Fibroblast of the aortic adventitia (primary cell): ENCODE measurements around the gene TMEM82. TPM values are rescaled to one million over a fixed set of nuclear protein-coding genes. Genes with fewer than 3 reads are reported as not detected.

Source experiments
- DNase-seq: peaks from one replicate; pipeline ENCODE4 v3.0.0-alpha.2; 2010; ENCODE audit warnings: low read depth
- H3K4me3 ChIP-seq: 2 replicates; pipeline ENCODE4 v1.5.1; 2011; ENCODE audit warnings: low read depth, mild to moderate bottlenecking, control low read depth, low read length, moderate library complexity
- total RNA-seq: library from RNA; depleted of rRNA; stranded (reverse); fragments of >200 nt; gene quantifications from 2 replicates; pipeline ENCODE4 v1.2.3, GENCODE V29; 2012; ENCODE audit warnings: low replicate concordance
- TF ChIP-seq, protein P1 (sequence below): IDR thresholded peaks from 2 replicates; pipeline ENCODE4 v1.5.1; 2011; ENCODE audit warnings: mild to moderate bottlenecking, low read length, control low read depth, inconsistent platforms; ENCODE audit not compliant: insufficient read depth

TMEM82 gene
- total RNA-seq, 1 donor, result not detected

DNA sequence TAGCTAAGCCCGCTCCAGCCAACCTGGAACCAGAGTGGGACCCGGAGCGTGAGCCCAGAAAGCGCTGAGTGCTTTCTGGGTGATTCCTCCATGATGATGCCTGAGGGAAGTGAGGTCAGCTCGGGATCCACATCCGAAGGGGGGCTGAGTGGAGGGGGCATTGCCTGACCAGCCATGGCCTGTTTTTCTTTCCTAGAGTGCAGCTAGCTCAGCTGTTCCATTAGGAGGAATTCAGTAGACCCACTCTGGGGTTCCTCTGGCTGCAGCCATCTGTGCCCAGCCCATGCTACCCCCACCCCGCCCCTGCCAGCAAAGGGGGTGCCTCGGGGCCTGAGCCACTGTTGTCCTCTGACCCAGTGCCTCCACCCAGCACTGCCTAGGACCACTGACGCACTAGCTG is 15.8 kb upstream of the TMEM82 start:
- H3K4me3 ChIP-seq, result no peak overlapping the region
- no peak for DNase-seq
- TF ChIP-seq, protein P1, sequence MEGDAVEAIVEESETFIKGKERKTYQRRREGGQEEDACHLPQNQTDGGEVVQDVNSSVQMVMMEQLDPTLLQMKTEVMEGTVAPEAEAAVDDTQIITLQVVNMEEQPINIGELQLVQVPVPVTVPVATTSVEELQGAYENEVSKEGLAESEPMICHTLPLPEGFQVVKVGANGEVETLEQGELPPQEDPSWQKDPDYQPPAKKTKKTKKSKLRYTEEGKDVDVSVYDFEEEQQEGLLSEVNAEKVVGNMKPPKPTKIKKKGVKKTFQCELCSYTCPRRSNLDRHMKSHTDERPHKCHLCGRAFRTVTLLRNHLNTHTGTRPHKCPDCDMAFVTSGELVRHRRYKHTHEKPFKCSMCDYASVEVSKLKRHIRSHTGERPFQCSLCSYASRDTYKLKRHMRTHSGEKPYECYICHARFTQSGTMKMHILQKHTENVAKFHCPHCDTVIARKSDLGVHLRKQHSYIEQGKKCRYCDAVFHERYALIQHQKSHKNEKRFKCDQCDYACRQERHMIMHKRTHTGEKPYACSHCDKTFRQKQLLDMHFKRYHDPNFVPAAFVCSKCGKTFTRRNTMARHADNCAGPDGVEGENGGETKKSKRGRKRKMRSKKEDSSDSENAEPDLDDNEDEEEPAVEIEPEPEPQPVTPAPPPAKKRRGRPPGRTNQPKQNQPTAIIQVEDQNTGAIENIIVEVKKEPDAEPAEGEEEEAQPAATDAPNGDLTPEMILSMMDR, result no peak

DNA sequence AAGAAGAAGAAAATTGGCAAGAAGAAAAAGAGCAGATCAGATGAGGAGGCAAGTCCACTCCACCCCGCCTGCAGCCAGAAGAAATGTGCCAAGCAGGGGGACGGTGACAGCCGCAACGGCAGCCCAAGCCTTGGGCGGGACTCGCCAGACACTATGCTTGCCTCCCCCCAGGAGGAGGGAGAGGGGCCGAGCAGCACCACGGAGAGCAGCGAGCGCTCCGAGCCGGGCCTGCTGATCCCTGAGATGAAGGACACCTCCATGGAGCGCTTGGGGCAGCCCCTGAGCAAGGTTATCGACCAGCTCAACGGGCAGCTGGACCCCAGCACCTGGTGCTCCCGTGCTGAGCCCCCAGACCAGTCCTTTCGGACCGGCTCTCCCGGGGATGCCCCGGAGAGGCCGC is 15.3 kb upstream of the TMEM82 start:
- TF ChIP-seq, protein P1, result no peak
- H3K4me3 ChIP-seq, result no peak overlapping the region
- DNase-seq, result no peak

DNA sequence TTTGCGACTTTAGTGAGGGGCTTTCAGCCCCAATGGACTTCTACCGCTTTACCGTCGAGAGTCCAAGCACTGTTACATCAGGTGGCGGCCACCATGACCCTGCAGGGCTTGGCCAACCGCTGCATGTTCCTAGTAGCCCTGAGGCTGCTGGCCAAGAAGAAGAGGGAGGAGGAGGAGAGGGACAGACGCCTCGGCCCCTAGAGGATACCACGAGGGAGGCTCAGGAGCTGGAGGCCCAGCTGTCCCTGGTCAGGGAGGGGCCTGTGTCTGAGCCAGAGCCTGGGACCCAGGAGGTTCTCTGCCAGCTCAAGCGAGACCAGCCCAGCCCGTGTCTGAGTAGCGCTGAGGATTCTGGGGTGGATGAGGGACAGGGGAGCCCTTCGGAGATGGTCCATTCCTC is 14.9 kb upstream of the TMEM82 start:
- TF ChIP-seq, protein P1, result no peak
- H3K4me3 ChIP-seq, result no peak overlapping the region
- no peak for DNase-seq

GRCh38 chr1:15727866-15728534 is 14.3 kb upstream of the TMEM82 start:
- no peak overlapping the region for H3K4me3 ChIP-seq
- TF ChIP-seq, protein P1, result no peak
- DNase-seq, result no peak

GRCh38 chr1:15728937-15729657 is 13.2 kb upstream of the TMEM82 start:
- no peak overlapping the region for H3K4me3 ChIP-seq
- TF ChIP-seq, protein P1, result no peak
- no peak for DNase-seq

DNA sequence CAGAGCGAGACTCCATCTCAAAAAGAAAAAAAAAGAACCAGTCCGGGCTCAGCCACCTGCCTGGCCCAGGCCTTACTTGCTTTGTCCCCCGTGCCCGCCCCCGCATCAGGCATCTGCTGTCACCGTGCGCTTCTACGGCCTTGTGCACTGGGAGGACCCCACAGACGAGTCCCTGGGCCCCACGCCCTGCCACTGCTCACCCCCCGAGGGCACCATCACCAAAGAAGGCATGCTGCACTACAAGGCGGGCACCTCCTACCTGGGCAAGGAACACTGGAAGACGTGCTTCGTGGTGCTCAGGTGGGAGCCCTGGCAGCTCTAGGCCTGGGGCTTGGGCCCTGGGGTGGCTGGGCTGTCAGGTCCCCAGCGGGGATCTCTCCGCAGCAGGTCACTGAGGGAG is 11.9 kb upstream of the TMEM82 start:
- H3K4me3 ChIP-seq, result no peak overlapping the region
- TF ChIP-seq, protein P1, result no peak
- DNase-seq, result no peak

DNA sequence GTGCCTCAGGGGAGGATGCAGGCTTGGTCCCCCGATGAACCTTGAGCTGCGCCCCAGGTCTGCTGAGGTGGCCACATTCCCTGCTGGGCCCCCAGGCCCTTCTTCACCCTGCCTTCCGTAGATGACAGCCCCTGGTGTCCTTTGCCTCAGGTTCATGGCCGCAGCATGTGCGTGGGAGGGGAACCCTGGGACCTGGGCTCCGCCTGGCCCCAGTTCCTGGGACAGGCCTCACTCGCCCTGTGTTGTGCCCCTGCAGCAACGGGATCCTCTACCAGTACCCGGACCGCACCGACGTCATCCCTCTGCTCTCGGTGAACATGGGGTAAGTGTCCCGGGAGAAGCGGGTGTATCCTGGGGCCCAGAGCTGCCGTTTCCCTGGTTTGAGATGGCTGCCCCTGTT is 11.4 kb upstream of the TMEM82 start:
- TF ChIP-seq, protein P1, result no peak
- DNase-seq, result no peak
- H3K4me3 ChIP-seq, result no peak overlapping the region
